Thyroid gland (tissue), 4 donors: Measurements from ENCODE around the gene POT1.

Experiments used
- POLR2A ChIP-seq, 2 donors: fragments of 450-650 bp; IDR thresholded peaks; one replicate each; pipeline ENCODE4 v1.6.1; 2017; ENCODE audit warnings: antibody characterized with exemption in 2 of 2, mild to moderate bottlenecking in 2 of 2, moderate library complexity in 1 of 2
- TF ChIP-seq, protein P1 (sequence below), 6 experiments: fragments of 200-600 bp in 3 of 6; fragments of 450-650 bp in 3 of 6; sonication (generic) in 3 of 6; IDR thresholded peaks; one replicate each; pipeline ENCODE4 v1.5.1; 2016 to 2019; ENCODE audit warnings: antibody characterized with exemption in 6 of 6, mild to moderate bottlenecking in 2 of 6, inconsistent platforms in 1 of 6, moderate library complexity in 1 of 6

DNA sequence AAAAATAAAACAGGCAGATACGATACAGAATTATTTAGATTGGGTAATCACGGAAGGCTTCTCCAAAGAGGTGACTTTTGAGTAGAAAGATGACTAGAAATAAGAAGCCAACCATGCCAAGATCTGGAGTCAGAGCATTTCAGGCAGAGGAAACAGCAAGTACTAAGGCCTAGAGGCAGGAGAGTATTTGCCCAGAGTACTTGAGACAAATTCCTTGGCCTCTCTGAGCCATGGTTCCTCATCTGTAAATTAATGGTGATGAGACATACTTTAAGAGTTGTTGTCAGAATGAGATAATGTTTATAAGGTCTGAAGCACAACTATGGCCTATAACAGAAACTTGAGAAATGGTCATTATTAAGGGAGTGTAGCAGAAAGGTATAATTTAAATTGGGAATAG lies 148.2 kb downstream of the POT1 start:
- TF ChIP-seq, protein P1, sequence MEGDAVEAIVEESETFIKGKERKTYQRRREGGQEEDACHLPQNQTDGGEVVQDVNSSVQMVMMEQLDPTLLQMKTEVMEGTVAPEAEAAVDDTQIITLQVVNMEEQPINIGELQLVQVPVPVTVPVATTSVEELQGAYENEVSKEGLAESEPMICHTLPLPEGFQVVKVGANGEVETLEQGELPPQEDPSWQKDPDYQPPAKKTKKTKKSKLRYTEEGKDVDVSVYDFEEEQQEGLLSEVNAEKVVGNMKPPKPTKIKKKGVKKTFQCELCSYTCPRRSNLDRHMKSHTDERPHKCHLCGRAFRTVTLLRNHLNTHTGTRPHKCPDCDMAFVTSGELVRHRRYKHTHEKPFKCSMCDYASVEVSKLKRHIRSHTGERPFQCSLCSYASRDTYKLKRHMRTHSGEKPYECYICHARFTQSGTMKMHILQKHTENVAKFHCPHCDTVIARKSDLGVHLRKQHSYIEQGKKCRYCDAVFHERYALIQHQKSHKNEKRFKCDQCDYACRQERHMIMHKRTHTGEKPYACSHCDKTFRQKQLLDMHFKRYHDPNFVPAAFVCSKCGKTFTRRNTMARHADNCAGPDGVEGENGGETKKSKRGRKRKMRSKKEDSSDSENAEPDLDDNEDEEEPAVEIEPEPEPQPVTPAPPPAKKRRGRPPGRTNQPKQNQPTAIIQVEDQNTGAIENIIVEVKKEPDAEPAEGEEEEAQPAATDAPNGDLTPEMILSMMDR (IDR thresholded peaks at IDR 0.05): no peak
- no peak for TF ChIP-seq POLR2A (IDR thresholded peaks at IDR 0.05)
